ENCODE results near the gene LDHD. TPM values are rescaled to one million over a fixed set of nuclear protein-coding genes. Genes with fewer than 3 reads are reported as not detected.

The LDHD gene
- total RNA-seq, 3 donors from 2014 or later, result 52.6 to 132 (median 67.2) TPM

GRCh38 chr16:75072239-75072947, 44.2 kb downstream of the LDHD start:
- peak; percentile 68 for ATAC-seq
- no peaks in the 10 kb centered on the region for H3K36me3 ChIP-seq (ENCODE audit: low read depth)
- H3K9me3 ChIP-seq, result no peaks in the 10 kb centered on the region
- H3K4me1 ChIP-seq (ENCODE audit: low read depth), result peaks cover 11% of the 10 kb centered on the region
- intact Hi-C loops (cut with DNase I, micrococcal nuclease), result no loop called here
- TF ChIP-seq CTCF (IDR thresholded peaks at IDR 0.05), result no peak
- H3K4me3 ChIP-seq, result no peak overlapping the region
- DNase-seq, result no peak

GRCh38 chr16:75071621-75072020, 45.0 kb downstream of the LDHD start:
- H3K4me1 ChIP-seq (ENCODE audit: low read depth), result peaks cover 11% of the 10 kb centered on the region
- no peak for ATAC-seq

GRCh38 chr16:75070012-75070841, 46.4 kb downstream of the LDHD start:
- ATAC-seq (peak; percentile 31), DNase-seq (peak in 2 of 3 donors; percentile 37 to 53)
- no peaks in the 10 kb centered on the region for H3K36me3 ChIP-seq (ENCODE audit: low read depth)
- intact Hi-C loops (cut with DNase I, micrococcal nuclease), result no loop called here
- TF ChIP-seq CTCF (IDR thresholded peaks at IDR 0.05), result no peak
- H3K4me1 ChIP-seq (ENCODE audit: low read depth), result peaks cover 14% of the 10 kb centered on the region
- no peak overlapping the region for H3K4me3 ChIP-seq
- no peaks in the 10 kb centered on the region for H3K9me3 ChIP-seq

More at GRCh38 chr16:75071621-75072020, 45.0 kb downstream of the LDHD start:
- no peaks in the 10 kb centered on the region for H3K9me3 ChIP-seq
- H3K4me3 ChIP-seq, result no peak overlapping the region
- DNase-seq, result no peak
- TF ChIP-seq CTCF (IDR thresholded peaks at IDR 0.05), result no peak
- no peaks in the 10 kb centered on the region for H3K36me3 ChIP-seq (ENCODE audit: low read depth)
- intact Hi-C loops (cut with DNase I, micrococcal nuclease), result no loop called here

GRCh38 chr16:75068085-75069031, 48.2 kb downstream of the LDHD start:
- DNase-seq (no peak), ATAC-seq (no peak)
- H3K4me3 ChIP-seq, result no peak overlapping the region
- H3K9me3 ChIP-seq, result no peaks in the 10 kb centered on the region
- peaks cover 24% of the 10 kb centered on the region for H3K4me1 ChIP-seq (ENCODE audit: low read depth)
- TF ChIP-seq CTCF (IDR thresholded peaks at IDR 0.05), result no peak
- intact Hi-C loops (cut with DNase I, micrococcal nuclease), result no loop called here
- H3K36me3 ChIP-seq (ENCODE audit: low read depth), result no peaks in the 10 kb centered on the region

- no peak for TF ChIP-seq CTCF (IDR thresholded peaks at IDR 0.05)
- H3K4me3 ChIP-seq, result no peak overlapping the region
- intact Hi-C loops (cut with DNase I, micrococcal nuclease), result no loop called here
- no peaks in the 10 kb centered on the region for H3K36me3 ChIP-seq (ENCODE audit: low read depth)
- DNase-seq (no peak), ATAC-seq (no peak)
- H3K9me3 ChIP-seq, result no peaks in the 10 kb centered on the region
- peaks cover 28% of the 10 kb centered on the region for H3K4me1 ChIP-seq (ENCODE audit: low read depth)
Measured at GRCh38 chr16:75066861-75067447, 49.6 kb downstream of the LDHD start.

Data from mucosa of descending colon (tissue), 3 donors.